ENCODE measurements around the gene ERC2.

The ERC2 gene

GRCh38 chr3:55501905-55502304, 966.4 kb downstream of the ERC2 start:
- H3K36me3 ChIP-seq (ENCODE audit: control insufficient read depth, insufficient read depth, low read length): no peaks in the 10 kb centered on the region
- no peak overlapping the region for H3K4me3 ChIP-seq (ENCODE audit: extremely low read depth, insufficient read depth, low read length, poor library complexity, severe bottlenecking)
- WGBS, 2 experiments (ENCODE audit: insufficient coverage in 2 of 2): 88 to 100% methylated on average over 1 to 3 of the region's 3 CpGs
- no peaks in the 10 kb centered on the region for H3K9me3 ChIP-seq (ENCODE audit: control insufficient read depth, low read length)
- no peaks in the 10 kb centered on the region for H3K4me1 ChIP-seq (ENCODE audit: control insufficient read depth, insufficient read depth, low read length, poor library complexity, severe bottlenecking)
- H3K27ac ChIP-seq (ENCODE audit: low read depth, low read length, severe bottlenecking): no peak overlapping the region

GRCh38 chr3:55500555-55501330, 967.5 kb downstream of the ERC2 start:
- no peaks in the 10 kb centered on the region for H3K4me1 ChIP-seq (ENCODE audit: control insufficient read depth, insufficient read depth, low read length, poor library complexity, severe bottlenecking)
- H3K27ac ChIP-seq (ENCODE audit: low read depth, low read length, severe bottlenecking): no peak overlapping the region
- WGBS, 2 experiments (ENCODE audit: insufficient coverage in 2 of 2): 72 to 87% methylated on average over 2 to 3 of the region's 5 CpGs
- no peaks in the 10 kb centered on the region for H3K9me3 ChIP-seq (ENCODE audit: control insufficient read depth, low read length)
- no peaks in the 10 kb centered on the region for H3K36me3 ChIP-seq (ENCODE audit: control insufficient read depth, insufficient read depth, low read length)
- H3K4me3 ChIP-seq (ENCODE audit: extremely low read depth, insufficient read depth, low read length, poor library complexity, severe bottlenecking): no peak overlapping the region

- H3K9me3 ChIP-seq (ENCODE audit: control insufficient read depth, low read length): no peaks in the 10 kb centered on the region
- no peak overlapping the region for H3K27ac ChIP-seq (ENCODE audit: low read depth, low read length, severe bottlenecking)
- H3K4me1 ChIP-seq (ENCODE audit: control insufficient read depth, insufficient read depth, low read length, poor library complexity, severe bottlenecking): no peaks in the 10 kb centered on the region
- no peaks in the 10 kb centered on the region for H3K36me3 ChIP-seq (ENCODE audit: control insufficient read depth, insufficient read depth, low read length)
- WGBS, 2 experiments (ENCODE audit: insufficient coverage in 2 of 2): 100% methylated on average over 2 of the region's 4 CpGs; no CpG with 5 or more reads in 1 of the 2 experiments
- no peak overlapping the region for H3K4me3 ChIP-seq (ENCODE audit: extremely low read depth, insufficient read depth, low read length, poor library complexity, severe bottlenecking)
These were observed 969.7 kb downstream of the ERC2 start for GRCh38 chr3:55498520-55498919.

- Histone ChIP-seq H3K4me1 (ENCODE audit: control insufficient read depth, insufficient read depth, low read length, poor library complexity, severe bottlenecking) (no peaks in the 10 kb centered on the region), H3K36me3 (ENCODE audit: control insufficient read depth, insufficient read depth, low read length) (no peaks in the 10 kb centered on the region), H3K27ac (ENCODE audit: low read depth, low read length, severe bottlenecking) (no peak overlapping the region), H3K4me3 (ENCODE audit: extremely low read depth, insufficient read depth, low read length, poor library complexity, severe bottlenecking) (no peak overlapping the region), H3K9me3 (ENCODE audit: control insufficient read depth, low read length) (no peaks in the 10 kb centered on the region)
These were observed 971.0 kb downstream of the ERC2 start for GRCh38 chr3:55497250-55497649.

- Histone ChIP-seq H3K4me3 (ENCODE audit: extremely low read depth, insufficient read depth, low read length, poor library complexity, severe bottlenecking) (no peak overlapping the region), H3K27ac (ENCODE audit: low read depth, low read length, severe bottlenecking) (no peak overlapping the region), H3K4me1 (ENCODE audit: control insufficient read depth, insufficient read depth, low read length, poor library complexity, severe bottlenecking) (peaks cover 8% of the 10 kb centered on the region), H3K36me3 (ENCODE audit: control insufficient read depth, insufficient read depth, low read length) (no peaks in the 10 kb centered on the region), H3K9me3 (ENCODE audit: control insufficient read depth, low read length) (no peaks in the 10 kb centered on the region)
- WGBS, 2 experiments (ENCODE audit: insufficient coverage in 2 of 2): 100% methylated on average over 1 of the region's 2 CpGs
These were observed 973.3 kb downstream of the ERC2 start for GRCh38 chr3:55494976-55495375.

GRCh38 chr3:55492976-55493375, 975.3 kb downstream of the ERC2 start:
- Histone ChIP-seq H3K4me3 (ENCODE audit: extremely low read depth, insufficient read depth, low read length, poor library complexity, severe bottlenecking) (no peak overlapping the region), H3K36me3 (ENCODE audit: control insufficient read depth, insufficient read depth, low read length) (no peaks in the 10 kb centered on the region), H3K27ac (ENCODE audit: low read depth, low read length, severe bottlenecking) (no peak overlapping the region), H3K4me1 (ENCODE audit: control insufficient read depth, insufficient read depth, low read length, poor library complexity, severe bottlenecking) (peaks cover 21% of the 10 kb centered on the region), H3K9me3 (ENCODE audit: control insufficient read depth, low read length) (no peaks in the 10 kb centered on the region)
- WGBS, 2 experiments (ENCODE audit: insufficient coverage in 2 of 2): 89 to 94% methylated on average over 3 to 5 of the region's 5 CpGs

GRCh38 chr3:55491296-55491816, 976.9 kb downstream of the ERC2 start:
- Histone ChIP-seq H3K36me3 (ENCODE audit: control insufficient read depth, insufficient read depth, low read length) (no peaks in the 10 kb centered on the region), H3K4me3 (ENCODE audit: extremely low read depth, insufficient read depth, low read length, poor library complexity, severe bottlenecking) (no peak overlapping the region), H3K27ac (ENCODE audit: low read depth, low read length, severe bottlenecking) (no peak overlapping the region), H3K4me1 (ENCODE audit: control insufficient read depth, insufficient read depth, low read length, poor library complexity, severe bottlenecking) (peaks cover 21% of the 10 kb centered on the region), H3K9me3 (ENCODE audit: control insufficient read depth, low read length) (no peaks in the 10 kb centered on the region)
- 87 to 91% methylated on average over 4 to 5 of the region's 7 CpGs for WGBS, 2 experiments (ENCODE audit: insufficient coverage in 2 of 2)

GRCh38 chr3:55490276-55490913, 977.9 kb downstream of the ERC2 start:
- H3K27ac ChIP-seq (ENCODE audit: low read depth, low read length, severe bottlenecking): no peak overlapping the region
- H3K4me1 ChIP-seq (ENCODE audit: control insufficient read depth, insufficient read depth, low read length, poor library complexity, severe bottlenecking): peaks cover 21% of the 10 kb centered on the region
- H3K36me3 ChIP-seq (ENCODE audit: control insufficient read depth, insufficient read depth, low read length): no peaks in the 10 kb centered on the region
- no peaks in the 10 kb centered on the region for H3K9me3 ChIP-seq (ENCODE audit: control insufficient read depth, low read length)
- 64 to 88% methylated on average over 1 of the region's 3 CpGs for WGBS, 2 experiments (ENCODE audit: insufficient coverage in 2 of 2)
- no peak overlapping the region for H3K4me3 ChIP-seq (ENCODE audit: extremely low read depth, insufficient read depth, low read length, poor library complexity, severe bottlenecking)

GRCh38 chr3:55489798-55490132, 978.5 kb downstream of the ERC2 start:
- Histone ChIP-seq H3K36me3 (ENCODE audit: control insufficient read depth, insufficient read depth, low read length) (no peaks in the 10 kb centered on the region), H3K4me3 (ENCODE audit: extremely low read depth, insufficient read depth, low read length, poor library complexity, severe bottlenecking) (peak overlapping the region; percentile 82), H3K27ac (ENCODE audit: low read depth, low read length, severe bottlenecking) (peak overlapping the region; percentile 23), H3K9me3 (ENCODE audit: control insufficient read depth, low read length) (no peaks in the 10 kb centered on the region), H3K4me1 (ENCODE audit: control insufficient read depth, insufficient read depth, low read length, poor library complexity, severe bottlenecking) (peaks cover 21% of the 10 kb centered on the region)
- 10 to 18% methylated on average over 3 to 7 of the region's 17 CpGs for WGBS, 2 experiments (ENCODE audit: insufficient coverage in 2 of 2)

- H3K36me3 ChIP-seq (ENCODE audit: control insufficient read depth, insufficient read depth, low read length): no peaks in the 10 kb centered on the region
- peak overlapping the region; percentile 67 for H3K27ac ChIP-seq (ENCODE audit: low read depth, low read length, severe bottlenecking)
- 1 to 4% methylated on average over 26 to 29 of the region's 30 CpGs for WGBS, 2 experiments (ENCODE audit: insufficient coverage in 2 of 2)
- peaks cover 25% of the 10 kb centered on the region for H3K4me1 ChIP-seq (ENCODE audit: control insufficient read depth, insufficient read depth, low read length, poor library complexity, severe bottlenecking)
- peak overlapping the region; percentile 82 for H3K4me3 ChIP-seq (ENCODE audit: extremely low read depth, insufficient read depth, low read length, poor library complexity, severe bottlenecking)
- H3K9me3 ChIP-seq (ENCODE audit: control insufficient read depth, low read length): no peaks in the 10 kb centered on the region
These were observed 979.7 kb downstream of the ERC2 start for GRCh38 chr3:55488398-55489055.
